GM18505 (cell line): ENCODE data around the gene GRIN2A.

ENCODE experiments used
- ATAC-seq: cut with Tn5 transposase; IDR thresholded peaks from one replicate; pipeline ENCODE4 v1.9.1; 2021; ENCODE audit not compliant: unreplicated experiment
- POLR2A ChIP-seq: IDR thresholded peaks from 4 replicates; pipeline ENCODE4 v1.6.1; 2011; ENCODE audit warnings: borderline replicate concordance; ENCODE audit not compliant: insufficient read depth, insufficient read length; ENCODE audit errors: extremely low read depth

Gene GRIN2A

GRCh38 chr16:9966569-9967157 lies 215.6 kb downstream of the GRIN2A start:
- TF ChIP-seq POLR2A = no peak
- ATAC-seq = peak; percentile 84

- TF ChIP-seq POLR2A = no peak
- no peak for ATAC-seq
Measured at GRCh38 chr16:9965079-9965478, 217.1 kb downstream of the GRIN2A start.

GRCh38 chr16:9964426-9964825 lies 217.8 kb downstream of the GRIN2A start:
- no peak for ATAC-seq

GRCh38 chr16:9957433-9957832 lies 224.8 kb downstream of the GRIN2A start:
- no peak for ATAC-seq
- TF ChIP-seq POLR2A = no peak

More at GRCh38 chr16:9964426-9964825, 217.8 kb downstream of the GRIN2A start:
- no peak for TF ChIP-seq POLR2A

GRCh38 chr16:9957002-9957401 lies 225.2 kb downstream of the GRIN2A start:
- ATAC-seq = no peak
- no peak for TF ChIP-seq POLR2A

- TF ChIP-seq POLR2A = no peak
- no peak for ATAC-seq
Measured at GRCh38 chr16:9955677-9956076, 226.6 kb downstream of the GRIN2A start.

- no peak for TF ChIP-seq POLR2A
- ATAC-seq = no peak
Measured at GRCh38 chr16:9953908-9954570, 228.2 kb downstream of the GRIN2A start.

- TF ChIP-seq POLR2A = no peak
Measured at GRCh38 chr16:9950658-9951057, 231.6 kb downstream of the GRIN2A start.

GRCh38 chr16:9949396-9949795 lies 232.8 kb downstream of the GRIN2A start:
- no peak for ATAC-seq
- TF ChIP-seq POLR2A = no peak

More at GRCh38 chr16:9950658-9951057, 231.6 kb downstream of the GRIN2A start:
- no peak for ATAC-seq

GRCh38 chr16:9948933-9949332 lies 233.3 kb downstream of the GRIN2A start:
- no peak for ATAC-seq

GRCh38 chr16:9946022-9946720 lies 236.1 kb downstream of the GRIN2A start:
- ATAC-seq = no peak
- no peak for TF ChIP-seq POLR2A

More at GRCh38 chr16:9948933-9949332, 233.3 kb downstream of the GRIN2A start:
- TF ChIP-seq POLR2A = no peak

GRCh38 chr16:9943121-9943520 lies 239.1 kb downstream of the GRIN2A start:
- TF ChIP-seq POLR2A = no peak
- no peak for ATAC-seq

- no peak for ATAC-seq
- no peak for TF ChIP-seq POLR2A
Measured at GRCh38 chr16:9941245-9941644, 241.0 kb downstream of the GRIN2A start.
